GM18502 (cell line): ENCODE results near the gene SPATA31D4.
"Not testable (repeated sequence)": the region's sequence is repeated elsewhere in the genome, so short reads cannot be mapped to it uniquely, and the experiment has no call there.

Source experiments
- ATAC-seq: cut with Tn5 transposase; IDR thresholded peaks from one replicate; pipeline ENCODE4 v1.9.1; 2021; ENCODE audit warnings: mild to moderate bottlenecking; ENCODE audit not compliant: unreplicated experiment, poor library complexity

SPATA31D4 gene

GRCh38 chr9:81928305-81928704, at the start of gene SPATA31D4:
SPATA31D4 (plus strand) TSS chr9:81928428; CDS start chr9:81928514, 86 bp downstream.
- not testable (repeated sequence) for ATAC-seq

- no peak for ATAC-seq
Observed at GRCh38 chr9:81878530-81878929, 49.7 kb upstream of the SPATA31D4 start.

GRCh38 chr9:81879501-81879916, 48.7 kb upstream of the SPATA31D4 start:
- no peak for ATAC-seq

- ATAC-seq = no peak
Observed at GRCh38 chr9:81885602-81886001, 42.6 kb upstream of the SPATA31D4 start.

- no peak for ATAC-seq
Observed at GRCh38 chr9:81886665-81887064, 41.6 kb upstream of the SPATA31D4 start.

- ATAC-seq = no peak
Observed at GRCh38 chr9:81890104-81890503, 38.1 kb upstream of the SPATA31D4 start.

- ATAC-seq = no peak
Observed at GRCh38 chr9:81892440-81892839, 35.8 kb upstream of the SPATA31D4 start.

GRCh38 chr9:81893929-81894328, 34.3 kb upstream of the SPATA31D4 start:
- no peak for ATAC-seq

- ATAC-seq = no peak
Observed at GRCh38 chr9:81894891-81895290, 33.3 kb upstream of the SPATA31D4 start.

- no peak for ATAC-seq
Observed at GRCh38 chr9:81896070-81896469, 32.2 kb upstream of the SPATA31D4 start.

GRCh38 chr9:81898851-81899250, 29.4 kb upstream of the SPATA31D4 start:
- no peak for ATAC-seq

- ATAC-seq = no peak
Observed at GRCh38 chr9:81902196-81902595, 26.0 kb upstream of the SPATA31D4 start.

- no peak for ATAC-seq
Observed at GRCh38 chr9:81902626-81903025, 25.6 kb upstream of the SPATA31D4 start.

GRCh38 chr9:81906671-81907070, 21.6 kb upstream of the SPATA31D4 start:
- no peak for ATAC-seq

- ATAC-seq = no peak
Observed at GRCh38 chr9:81912135-81912534, 16.1 kb upstream of the SPATA31D4 start.

- no peak for ATAC-seq
Observed at GRCh38 chr9:81915801-81916505, 12.3 kb upstream of the SPATA31D4 start.

- not testable (repeated sequence) for ATAC-seq
Observed at GRCh38 chr9:81918507-81918906, 9.7 kb upstream of the SPATA31D4 start.

GRCh38 chr9:81930147-81930546, 1.9 kb downstream of the SPATA31D4 start:
- ATAC-seq = not testable (repeated sequence)

GRCh38 chr9:81933547-81933946, 5.3 kb downstream of the SPATA31D4 start:
- not testable (repeated sequence) for ATAC-seq

- ATAC-seq = not testable (repeated sequence)
Observed at GRCh38 chr9:81943393-81943792, 15.2 kb downstream of the SPATA31D4 start, which contains the start of gene SPATA31D3. SPATA31D3 (plus strand) TSS chr9:81943500; CDS start chr9:81943586, 86 bp downstream.

GRCh38 chr9:81948650-81949049, 20.4 kb downstream of the SPATA31D4 start:
- ATAC-seq = not testable (repeated sequence)

GRCh38 chr9:81953096-81953495, 24.9 kb downstream of the SPATA31D4 start:
- ATAC-seq = no peak
